Mucosa of gallbladder (tissue), 1 donor: Measurements from ENCODE around the gene URB1. TPM values are rescaled to one million over a fixed set of nuclear protein-coding genes. Genes with fewer than 3 reads are reported as not detected.
A peak's percentile ranks its signal among the peaks of the same experiment; 100 is the strongest.
"Not testable (repeated sequence)": the region's sequence is repeated elsewhere in the genome, so short reads cannot be mapped to it uniquely, and the experiment has no call there.

ENCODE experiments used
- DNase-seq: peaks from one replicate; pipeline ENCODE4 v3.0.0-alpha.2; 2020; ENCODE audit warnings: low spot score
- total RNA-seq: library from RNA; stranded (reverse); gene quantifications from one replicate; pipeline ENCODE4 v1.2.1, GENCODE V29; 2021
- donor health status: DM: no; HTN: no; CAD: no.

URB1 gene
- total RNA-seq, 1 donor from 2014 or later: 11.3 TPM

DNA sequence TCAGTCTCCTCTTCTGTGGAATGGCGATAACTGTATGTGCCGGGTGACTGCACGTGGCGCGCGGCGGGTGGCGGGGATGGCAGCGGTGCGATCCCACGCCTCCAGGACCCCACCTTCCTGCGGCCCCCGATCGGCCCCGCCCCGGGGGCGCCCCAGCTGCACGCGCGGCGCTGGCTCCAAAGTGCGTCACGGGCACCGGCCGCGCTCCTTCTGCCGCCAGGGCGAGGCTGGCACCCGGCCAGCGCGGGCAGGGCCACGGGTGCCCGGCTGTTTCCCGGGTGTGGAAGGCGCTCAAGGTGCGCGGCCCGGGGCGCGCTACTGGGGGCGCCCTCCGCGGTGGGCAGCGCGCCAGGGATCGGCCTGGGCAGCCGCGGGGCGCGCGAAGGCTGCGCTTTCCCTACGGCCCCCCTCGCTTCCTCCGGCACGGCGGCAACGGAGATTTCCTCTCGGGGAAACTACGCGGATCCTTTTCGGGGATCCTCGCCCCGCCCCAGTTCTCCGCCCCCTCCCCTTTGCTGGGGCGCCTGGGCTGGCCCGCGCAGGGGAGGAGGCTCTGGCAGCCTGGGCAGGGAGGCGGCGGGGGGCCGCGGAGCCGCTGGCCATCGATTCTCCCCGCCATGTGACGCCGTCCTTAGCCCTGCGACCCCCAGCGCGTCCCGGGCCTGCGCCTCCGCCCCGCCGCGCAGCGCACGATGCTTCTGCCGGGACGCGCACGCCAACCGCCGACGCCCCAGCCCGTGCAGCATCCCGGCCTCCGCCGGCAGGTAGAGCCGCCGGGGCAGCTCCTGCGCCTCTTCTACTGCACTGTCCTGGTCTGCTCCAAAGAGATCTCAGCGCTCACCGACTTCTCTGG lies 19.6 kb upstream of the URB1 start, which contains the start of gene EVA1C:
Gene EVA1C, plus strand, starts transcription at position 545 of the 853 bp plus-strand sequence. Its CDS starts 148 bp downstream, at position 693.
- DNase-seq: peak; percentile 50

DNA sequence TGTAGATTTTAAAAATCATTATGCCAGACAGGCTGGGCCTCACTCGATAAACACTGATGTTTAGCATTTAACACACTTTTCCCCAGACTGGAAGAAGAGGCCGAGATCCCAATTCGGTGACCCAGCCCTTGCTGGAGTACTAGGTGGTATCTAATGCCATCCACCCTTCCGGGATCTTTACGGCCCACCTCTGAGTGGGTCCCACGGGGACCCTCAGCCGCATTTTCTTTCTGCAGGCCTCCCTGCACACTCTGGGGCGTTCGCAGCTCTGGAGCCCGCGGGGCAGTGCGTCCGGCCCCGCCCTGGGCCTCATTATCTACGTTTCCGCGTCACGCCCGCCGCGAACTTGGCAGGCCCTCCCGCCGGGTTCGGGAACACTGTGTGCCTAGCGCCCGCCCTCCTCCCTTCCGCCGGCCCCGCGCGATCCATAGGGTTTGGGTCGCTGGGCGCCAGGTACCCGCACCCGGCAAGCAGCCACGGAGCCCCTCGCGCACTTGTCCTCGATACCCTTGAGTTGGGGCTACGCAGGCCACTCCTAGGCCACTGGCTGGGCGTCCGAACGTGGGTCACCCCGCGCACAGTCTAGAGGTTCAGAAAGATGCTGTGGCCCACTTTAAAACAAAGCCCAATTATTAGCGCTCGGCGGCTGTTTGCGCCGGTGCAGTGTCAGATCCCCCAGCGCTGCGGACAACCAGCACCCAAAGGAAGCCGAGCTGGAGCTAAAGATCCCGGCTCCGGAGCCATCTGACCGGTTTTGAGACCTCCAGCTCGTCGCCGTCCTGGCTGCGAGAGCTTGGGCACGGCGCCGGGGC lies 18.7 kb upstream of the URB1 start:
- peak; percentile 90 for DNase-seq

DNA sequence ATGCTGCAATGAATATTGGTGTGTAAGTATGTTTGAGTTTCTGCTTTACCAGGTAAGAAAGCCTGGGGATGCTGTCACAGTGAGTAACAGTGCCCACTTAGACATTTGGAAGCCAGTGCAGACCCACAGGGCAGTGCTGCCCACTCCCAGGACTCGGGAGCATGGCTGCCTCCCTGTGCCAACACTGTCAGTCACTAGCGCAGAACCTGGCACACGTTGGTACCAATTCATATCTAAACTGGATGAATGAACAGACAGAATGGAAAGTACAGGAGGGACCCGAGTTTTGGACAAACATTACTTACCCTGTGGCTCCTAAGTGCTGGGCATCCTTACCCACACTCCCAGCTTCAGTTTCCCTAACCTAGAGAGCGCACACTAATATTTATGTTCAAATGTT lies 18.1 kb upstream of the URB1 start:
- DNase-seq: no peak

DNA sequence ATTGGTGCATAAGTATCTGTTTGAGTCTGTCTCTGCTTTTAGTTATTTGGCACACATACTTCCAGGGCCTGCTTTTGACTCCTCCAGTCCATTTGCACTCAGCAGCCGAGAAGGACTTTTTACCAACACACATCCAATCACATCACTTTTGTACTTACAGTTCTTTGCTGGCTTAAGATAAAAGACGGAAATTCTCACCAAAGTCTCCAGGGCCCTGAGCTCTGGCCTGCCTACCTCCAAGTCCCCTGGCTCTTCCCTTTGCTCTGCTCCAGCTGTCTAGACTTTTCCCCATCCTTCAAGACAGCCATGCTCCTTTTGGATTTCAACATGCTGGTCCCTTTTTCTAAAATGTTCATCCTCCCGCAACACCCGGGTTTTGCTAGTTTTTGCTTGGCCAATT lies 17.5 kb upstream of the URB1 start:
- no peak for DNase-seq

DNA sequence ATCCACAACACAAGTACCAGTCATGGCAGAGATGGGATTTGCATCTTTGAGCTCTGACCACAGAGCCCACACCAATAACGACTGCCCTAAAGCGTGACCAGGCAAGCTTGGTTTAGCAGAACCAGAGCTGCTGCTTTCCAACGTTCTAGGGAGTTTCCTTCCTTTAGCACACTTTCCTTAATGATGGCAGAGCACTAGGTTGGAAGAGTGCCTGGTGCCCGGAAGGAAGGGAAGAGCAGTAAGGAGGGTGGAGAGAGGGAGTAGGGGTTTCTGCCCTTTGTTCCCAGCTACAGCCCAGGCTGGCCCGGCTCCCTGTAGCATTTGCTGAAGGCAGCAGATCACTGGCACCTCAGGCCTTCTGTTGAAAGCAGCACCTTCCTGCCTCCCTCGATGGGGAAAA lies 13.6 kb upstream of the URB1 start:
- DNase-seq: no peak

DNA sequence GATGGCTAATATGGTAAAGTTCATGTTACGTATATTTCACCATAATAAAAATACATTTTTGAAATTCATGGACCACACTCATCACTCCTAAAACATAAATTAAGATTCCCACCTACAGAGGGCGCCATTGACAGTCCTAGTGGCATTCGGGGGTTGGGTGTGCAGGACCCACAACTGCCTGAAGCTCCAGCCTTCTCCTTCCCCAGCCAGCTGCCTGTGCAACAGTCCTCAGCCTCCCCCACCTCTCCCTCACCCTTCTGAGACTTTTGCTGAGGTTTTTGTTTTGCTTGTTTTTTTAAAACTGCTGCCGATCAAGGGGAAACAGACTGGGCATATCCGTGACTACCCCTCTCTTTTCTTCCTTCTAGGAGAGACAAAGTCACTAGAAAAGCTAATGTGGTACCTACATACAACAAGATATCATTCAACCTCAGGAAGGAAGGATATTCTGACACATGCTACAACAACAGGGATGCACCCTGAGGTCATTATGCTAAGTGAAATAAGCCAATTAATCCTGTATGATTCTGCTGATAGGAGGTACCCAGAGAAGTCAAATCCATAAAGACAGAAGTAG lies 10.5 kb upstream of the URB1 start:
- peak; percentile 62 for DNase-seq

DNA sequence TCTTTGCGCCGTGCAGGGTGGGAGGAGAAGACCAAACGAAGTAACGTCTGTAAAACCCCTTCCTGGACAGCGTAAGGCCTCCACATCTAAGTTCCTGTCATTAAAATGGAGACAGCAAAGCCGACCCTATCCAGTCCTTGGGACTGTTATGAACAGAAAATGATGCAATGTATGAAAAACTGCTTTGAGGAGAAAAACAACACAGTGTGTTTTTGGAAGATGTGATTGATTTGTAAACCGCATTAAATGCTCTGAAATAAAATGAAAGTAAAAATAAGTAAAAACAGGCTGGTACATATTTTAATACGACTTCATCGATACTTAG lies 827 bp upstream of the URB1 start:
- no peak for DNase-seq

DNA sequence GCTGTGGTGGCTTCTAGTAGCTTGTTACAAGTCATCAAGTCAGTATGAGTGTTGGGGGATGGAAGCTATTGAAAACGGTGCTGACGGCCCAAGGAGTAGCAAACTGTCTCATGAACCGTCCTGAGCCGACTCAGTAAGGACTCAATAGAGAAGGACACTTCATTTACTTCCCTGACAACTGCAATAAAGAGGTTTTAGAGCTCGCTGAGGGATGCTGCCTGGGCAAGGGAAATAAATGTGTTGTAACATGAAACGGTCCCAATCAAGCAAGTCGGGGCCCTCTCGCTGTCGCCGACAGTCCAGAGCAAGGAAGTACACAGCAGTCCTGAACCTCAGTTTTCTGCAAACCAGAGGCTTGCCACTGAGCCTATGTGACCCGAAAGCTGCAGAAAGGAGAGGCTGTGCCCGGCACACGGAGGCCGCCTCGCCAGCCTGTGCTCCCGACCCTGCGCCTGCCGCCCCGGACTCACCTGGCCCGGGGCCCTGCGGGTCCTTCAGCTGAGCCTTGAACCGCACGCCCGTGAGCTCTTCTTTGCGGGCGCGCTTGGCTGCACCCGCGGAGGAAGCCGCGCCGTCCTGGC lies 423 bp downstream of the URB1 start:
- DNase-seq: no peak

DNA sequence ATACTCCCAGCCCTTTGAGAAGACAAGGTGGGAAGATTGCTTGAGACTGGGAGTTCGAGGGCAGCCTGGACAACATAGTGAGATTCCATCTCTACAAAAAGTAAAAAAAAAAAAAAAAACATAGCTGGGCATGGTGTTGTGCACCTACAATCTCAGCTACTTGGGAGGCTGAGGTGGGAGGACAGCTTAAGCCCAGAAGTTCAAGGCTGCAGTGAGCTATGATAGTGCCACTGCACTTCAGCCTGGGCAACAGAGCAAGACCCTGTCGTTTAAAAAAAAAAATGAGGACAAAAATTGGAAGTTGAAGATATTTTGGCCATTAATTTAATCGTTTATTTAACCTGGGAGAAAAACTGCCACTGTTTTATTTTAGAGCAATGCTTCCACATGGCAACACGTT lies 1.1 kb downstream of the URB1 start:
- no peak for DNase-seq

DNA sequence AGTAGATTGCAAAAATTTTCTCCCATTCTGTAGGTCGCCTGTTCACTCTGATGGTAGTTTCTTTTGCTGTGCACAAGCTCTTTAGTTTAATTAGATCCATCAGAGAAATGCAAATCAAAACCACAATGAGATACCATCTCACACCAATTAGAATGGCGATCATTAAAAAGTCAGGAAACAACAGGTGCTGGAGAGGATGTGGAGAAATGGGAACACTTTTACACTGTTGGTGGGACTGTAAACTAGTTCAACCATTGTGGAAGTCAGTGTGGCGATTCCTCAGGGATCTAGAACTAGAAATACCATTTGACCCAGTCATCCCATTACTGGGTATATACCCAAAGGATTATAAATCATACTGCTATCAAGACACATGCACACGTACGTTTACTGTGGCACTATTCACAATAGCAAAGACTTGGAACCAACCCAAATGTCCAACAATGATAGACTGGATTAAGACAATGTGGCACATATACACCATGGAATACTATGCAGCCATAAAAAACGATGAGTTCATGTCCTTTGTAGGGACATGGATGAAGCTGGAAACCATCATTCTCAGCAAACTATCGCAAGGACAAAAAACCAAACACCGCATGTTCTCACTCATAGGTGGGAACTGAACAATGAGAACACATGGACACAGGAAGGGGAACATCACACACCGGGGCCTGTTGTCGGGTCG lies 2.1 kb downstream of the URB1 start:
- DNase-seq: not testable (repeated sequence)

DNA sequence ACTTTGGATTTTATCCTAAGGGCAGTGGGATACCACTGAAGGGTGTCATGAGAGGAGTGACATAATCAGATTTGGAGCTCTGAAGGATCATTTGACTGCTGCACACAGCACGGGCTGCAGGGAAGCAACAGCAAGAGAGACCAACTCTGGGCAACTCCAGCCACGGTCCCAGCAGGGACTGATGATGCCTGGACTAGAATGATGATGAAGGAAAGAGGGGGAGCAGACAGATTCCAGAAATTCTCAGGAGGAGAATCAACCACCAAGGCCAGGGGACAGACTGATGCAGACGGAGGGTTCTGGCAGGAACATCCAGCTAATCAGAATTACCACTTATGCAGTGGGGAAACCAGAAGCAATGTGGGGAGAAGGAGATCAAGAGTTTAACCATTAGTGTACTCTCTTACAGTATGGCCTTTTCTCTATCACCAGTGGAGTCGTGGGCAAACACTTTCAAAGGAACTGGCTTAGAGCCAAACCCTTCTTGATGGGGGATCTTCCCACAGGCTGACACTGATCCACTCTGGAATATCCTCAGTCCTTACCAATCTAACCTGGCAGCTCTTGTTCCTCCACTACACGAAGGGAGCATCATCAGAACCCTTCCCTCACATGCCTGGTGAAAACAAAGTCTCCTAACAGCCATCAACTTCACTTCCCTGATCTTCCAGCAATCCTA lies 3.3 kb downstream of the URB1 start:
- DNase-seq: no peak

DNA sequence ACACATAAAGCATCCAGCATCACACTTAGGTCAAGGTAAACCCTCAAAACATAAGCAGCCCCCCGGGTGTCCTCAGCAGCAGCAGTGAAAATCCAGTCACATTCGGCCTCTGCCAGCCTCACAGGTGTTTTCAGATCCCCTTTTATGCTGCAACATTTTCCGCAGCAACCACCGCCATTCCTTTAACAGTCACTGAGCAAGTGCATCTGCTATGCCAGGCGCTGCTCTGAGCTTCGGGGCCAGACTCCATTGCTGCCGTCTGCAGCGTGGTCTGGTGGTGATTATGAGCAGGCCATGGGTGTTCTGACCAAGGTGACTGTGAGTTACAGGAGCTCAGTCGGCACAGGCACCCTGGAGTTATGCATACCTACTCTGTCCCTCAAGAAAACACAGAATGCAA lies 4.5 kb downstream of the URB1 start:
- no peak for DNase-seq

DNA sequence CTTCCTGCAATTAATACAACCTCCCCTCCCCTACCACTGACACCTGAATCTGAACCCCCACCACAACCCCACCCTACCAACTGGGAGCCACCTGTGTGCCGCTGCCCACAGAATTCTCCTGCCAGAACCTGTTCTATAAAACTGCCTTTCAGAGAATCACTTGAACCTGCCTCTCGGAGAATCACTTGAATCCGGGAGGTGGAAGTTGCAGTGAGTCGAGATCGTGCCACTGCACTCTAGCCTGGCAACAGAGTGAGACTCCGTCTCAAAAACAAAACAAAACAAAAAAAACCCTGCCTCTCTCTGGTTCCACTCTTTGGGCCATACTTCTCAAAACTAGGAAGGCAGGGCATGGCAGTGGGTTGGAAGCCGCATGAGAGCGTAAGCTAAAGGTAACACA lies 5.7 kb downstream of the URB1 start:
- DNase-seq: no peak

DNA sequence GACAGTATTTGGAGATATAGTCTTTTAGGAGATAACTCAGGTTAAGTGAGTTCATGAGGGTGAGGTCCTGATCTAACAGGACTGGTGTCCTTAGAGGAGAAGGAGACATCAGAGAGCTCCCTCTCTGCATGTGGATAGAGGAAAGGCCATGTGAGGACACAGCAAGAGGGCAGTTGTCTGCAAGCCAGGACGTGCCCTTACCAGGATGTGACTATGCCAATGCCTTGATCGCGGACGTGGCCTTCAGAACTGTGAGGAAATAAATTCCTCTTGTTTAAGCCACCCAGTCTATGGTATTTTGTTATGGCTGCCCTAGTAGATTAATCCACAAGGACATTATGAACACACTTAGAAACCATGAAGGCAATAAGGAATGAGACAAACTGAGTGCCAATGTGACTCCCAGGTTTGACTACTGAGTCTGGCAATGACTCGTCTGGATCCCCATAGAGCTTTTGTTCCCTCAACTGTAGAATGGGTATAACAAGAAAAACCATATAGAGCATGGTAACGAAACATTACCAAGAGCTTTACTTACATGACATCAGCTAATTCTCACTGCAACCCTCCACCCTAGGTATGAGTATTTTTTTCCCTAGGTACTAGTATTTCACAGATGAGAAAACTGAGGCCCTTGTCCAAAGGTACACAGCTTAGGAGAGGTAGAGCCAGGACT lies 6.5 kb downstream of the URB1 start:
- DNase-seq: no peak

DNA sequence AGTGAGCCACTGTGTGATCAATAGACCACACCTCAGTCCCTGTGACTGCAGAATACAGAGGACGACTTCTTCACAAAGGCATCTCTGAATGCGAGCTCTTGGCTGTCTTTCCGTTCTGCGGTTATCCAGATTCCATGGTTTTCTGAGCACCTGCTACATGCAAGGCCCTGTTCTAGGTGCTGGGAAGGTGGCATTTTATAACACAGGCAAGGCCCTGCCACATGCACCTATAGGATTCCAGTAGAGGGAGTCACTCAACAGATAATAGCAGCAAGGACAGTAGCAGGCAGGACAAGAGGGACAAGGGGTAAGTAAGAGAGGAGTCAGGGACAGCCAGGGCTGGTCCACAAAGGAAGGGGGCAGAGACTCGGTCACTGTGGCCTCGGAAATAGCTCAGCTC lies 9.0 kb downstream of the URB1 start:
- no peak for DNase-seq

DNA sequence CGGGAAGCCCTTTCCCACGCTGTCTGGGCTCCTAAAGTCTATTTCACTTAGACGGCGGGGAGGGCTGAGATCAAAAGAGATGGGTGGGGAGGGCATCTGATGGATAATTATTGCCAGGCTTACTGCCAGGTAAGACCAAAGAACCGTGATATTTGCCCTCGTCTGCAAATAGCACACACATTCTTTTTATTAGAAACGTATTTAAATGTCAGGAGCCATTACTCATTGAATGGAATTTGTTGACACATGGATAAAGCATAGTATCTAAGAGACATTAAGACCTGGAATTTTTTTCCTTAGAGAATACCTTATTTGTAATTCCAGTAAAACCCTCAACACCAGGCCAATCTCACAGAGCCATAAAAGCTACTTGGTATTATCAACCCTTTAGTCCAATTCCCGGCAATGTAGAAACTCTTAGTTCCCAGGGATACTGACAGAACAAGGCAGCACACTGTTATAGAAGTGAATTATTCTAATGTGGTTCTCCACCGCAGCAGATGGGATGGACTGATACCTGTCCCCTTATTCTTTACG lies 10.6 kb downstream of the URB1 start:
- DNase-seq: no peak

DNA sequence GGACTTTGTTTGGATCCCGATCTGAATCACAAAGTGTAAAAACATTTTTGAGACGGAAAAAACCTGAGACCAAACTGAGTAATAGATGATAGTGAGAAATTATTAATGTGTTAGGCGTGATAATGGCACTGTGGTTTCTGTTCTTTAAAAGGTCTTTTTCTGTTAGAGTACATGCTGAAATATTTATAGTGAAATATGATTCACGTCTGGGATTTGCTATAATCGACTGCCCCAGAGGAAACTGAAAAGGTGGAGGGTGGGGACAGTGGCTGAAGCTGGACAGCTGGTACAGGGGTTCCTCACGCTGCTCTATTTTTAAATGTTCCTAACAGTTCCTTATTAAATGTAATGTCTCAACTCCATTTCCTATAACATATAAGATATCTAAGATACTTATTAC lies 11.2 kb downstream of the URB1 start:
- DNase-seq: no peak

DNA sequence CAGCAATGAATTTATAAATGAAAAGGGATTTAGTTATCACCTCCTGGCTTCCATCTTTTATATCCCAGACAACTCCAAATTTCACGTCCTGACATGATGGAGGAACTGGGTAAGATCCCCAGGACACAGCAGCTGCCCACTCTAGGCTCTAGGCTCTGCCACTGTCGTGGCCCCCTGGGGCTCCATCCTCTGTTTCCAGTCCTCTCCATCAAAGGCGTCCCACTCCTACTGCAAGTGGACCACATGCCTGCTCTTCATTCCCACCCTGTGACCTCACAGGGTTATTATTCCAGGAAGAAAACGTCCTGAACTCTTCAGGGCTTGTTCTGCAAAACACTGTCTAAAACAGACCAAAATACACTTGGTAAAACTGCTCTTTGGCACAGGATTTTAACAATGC lies 11.9 kb downstream of the URB1 start:
- no peak for DNase-seq

DNA sequence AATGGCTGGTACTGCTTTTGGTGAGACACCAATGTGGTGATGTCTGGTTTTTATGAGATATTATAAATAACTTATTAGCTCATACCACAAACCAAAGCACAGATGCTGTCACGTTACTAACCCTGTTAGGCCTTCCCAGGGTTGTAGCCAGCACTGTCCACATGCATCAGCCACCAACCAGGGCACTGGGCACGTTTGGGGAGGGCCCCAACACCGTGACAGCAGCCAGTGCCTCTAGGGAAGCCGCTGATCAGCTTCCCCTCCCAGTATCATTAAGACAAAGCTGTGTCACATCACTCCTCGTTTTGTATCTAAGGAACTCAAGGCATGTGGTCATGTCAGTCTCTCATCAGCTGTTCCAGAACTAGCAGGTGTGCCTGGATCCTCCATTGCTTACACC lies 13.9 kb downstream of the URB1 start:
- DNase-seq: no peak

DNA sequence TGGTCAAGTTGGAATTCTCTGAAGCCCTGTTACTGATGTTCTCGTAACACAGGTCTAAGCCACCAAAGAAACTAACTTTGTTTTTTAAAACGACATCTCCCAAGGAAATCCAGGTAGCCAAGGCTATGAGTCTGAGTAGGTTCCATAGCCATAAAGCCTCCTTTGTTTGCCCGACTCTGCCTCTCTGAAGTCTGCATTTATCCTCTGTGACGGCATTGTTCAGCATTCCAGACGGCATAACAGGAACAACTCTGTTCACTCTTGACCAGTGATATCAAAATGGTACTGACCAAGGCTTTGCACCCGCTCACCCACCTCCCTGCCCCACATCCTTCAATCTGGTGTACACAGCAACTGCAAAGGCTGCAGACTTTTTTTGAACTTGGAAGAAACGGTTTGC lies 14.8 kb downstream of the URB1 start:
- no peak for DNase-seq
